Gastrocnemius medialis (tissue), 4 donors: ENCODE data around the gene C3orf22.

ENCODE experiments used
- POLR2A ChIP-seq, 2 donors: fragments of 450-650 bp; IDR thresholded peaks; one replicate each; pipeline ENCODE4 v1.6.1; 2017; ENCODE audit warnings: antibody characterized with exemption in 2 of 2, mild to moderate bottlenecking in 2 of 2, moderate library complexity in 2 of 2
- TF ChIP-seq, protein P1 (sequence below), 5 experiments: fragments of 450-650 bp in 3 of 5; fragments of 200-600 bp in 2 of 5; sonication (generic) in 2 of 5; IDR thresholded peaks in 4 of 5; conservative IDR thresholded peaks in 1 of 5; 1 replicate in 4 of 5; 2 replicates in 1 of 5; pipeline ENCODE4 v1.5.1; 2016 to 2019; ENCODE audit warnings: antibody characterized with exemption in 5 of 5, mild to moderate bottlenecking in 3 of 5, moderate library complexity in 3 of 5

DNA sequence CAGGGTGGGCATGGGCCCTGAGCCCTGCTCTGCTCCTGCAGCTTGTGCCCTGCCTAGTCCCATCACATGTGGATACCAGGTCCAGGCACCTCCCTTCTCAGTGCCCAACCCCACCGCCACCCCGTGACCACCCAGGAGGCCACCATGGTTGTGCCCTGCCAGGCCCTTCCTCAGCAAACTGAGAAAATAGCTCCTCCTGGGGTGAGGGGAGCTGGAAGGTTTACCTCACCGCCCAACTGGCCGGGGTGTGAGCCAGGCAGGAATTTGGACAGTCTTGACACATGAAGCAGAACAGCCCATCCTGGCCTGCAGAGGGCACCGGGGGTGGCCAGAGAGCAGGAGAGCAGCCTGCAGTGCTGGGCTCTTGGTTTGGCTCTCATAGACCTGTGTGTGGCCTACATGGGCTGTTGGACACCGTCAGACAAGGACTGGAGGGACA, 11.4 kb upstream of the C3orf22 start:
- TF ChIP-seq, protein P1, sequence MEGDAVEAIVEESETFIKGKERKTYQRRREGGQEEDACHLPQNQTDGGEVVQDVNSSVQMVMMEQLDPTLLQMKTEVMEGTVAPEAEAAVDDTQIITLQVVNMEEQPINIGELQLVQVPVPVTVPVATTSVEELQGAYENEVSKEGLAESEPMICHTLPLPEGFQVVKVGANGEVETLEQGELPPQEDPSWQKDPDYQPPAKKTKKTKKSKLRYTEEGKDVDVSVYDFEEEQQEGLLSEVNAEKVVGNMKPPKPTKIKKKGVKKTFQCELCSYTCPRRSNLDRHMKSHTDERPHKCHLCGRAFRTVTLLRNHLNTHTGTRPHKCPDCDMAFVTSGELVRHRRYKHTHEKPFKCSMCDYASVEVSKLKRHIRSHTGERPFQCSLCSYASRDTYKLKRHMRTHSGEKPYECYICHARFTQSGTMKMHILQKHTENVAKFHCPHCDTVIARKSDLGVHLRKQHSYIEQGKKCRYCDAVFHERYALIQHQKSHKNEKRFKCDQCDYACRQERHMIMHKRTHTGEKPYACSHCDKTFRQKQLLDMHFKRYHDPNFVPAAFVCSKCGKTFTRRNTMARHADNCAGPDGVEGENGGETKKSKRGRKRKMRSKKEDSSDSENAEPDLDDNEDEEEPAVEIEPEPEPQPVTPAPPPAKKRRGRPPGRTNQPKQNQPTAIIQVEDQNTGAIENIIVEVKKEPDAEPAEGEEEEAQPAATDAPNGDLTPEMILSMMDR (IDR thresholded peaks at IDR 0.05 in 4 of 5, conservative IDR thresholded peaks at IDR 0.05 in 1 of 5): no peak
- TF ChIP-seq POLR2A (IDR thresholded peaks at IDR 0.05): no peak
